ENCODE data around the gene ARPC4.

GRCh38 chr3:9767418-9767817 lies 25.5 kb upstream of the ARPC4 start:
- TF ChIP-seq CTCF (IDR thresholded peaks at IDR 0.05), result no peak
- TF ChIP-seq POLR2A (IDR thresholded peaks at IDR 0.05), result no peak
